Measurements from ENCODE around the gene FBXL17.

The FBXL17 gene

DNA sequence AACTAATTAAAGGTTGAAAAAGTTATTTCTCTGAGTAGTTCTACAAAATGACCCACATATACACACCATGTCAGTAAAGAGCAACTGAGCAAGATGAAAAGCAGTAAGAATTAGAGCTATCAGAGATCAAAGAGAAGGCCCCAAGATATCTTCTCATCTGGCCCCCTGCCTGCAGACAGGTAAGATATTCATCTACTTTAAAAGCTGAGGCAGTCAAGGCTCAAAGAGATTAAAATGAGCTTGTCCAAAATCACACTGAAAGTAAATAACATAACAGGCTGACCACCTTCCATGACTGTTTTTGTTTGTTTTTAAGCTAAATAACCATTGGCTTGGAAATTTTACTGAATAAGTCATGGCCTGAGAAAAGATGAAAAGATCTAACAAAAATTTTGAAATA, 266.2 kb downstream of the FBXL17 start:
- TF ChIP-seq FOXP2 (optimal IDR thresholded peaks at IDR 0.05; ENCODE audit: borderline replicate concordance, extremely low read depth, extremely low read length, insufficient read depth) (no peak), TAF1 (IDR thresholded peaks at IDR 0.05; ENCODE audit: borderline replicate concordance, insufficient read depth, low read length) (no peak), SIN3A (IDR thresholded peaks at IDR 0.05; ENCODE audit: borderline replicate concordance, insufficient read depth, low read length) (no peak), REST (IDR thresholded peaks at IDR 0.05; ENCODE audit: insufficient read depth in 1 of 2, low read depth in 2 of 2, low read length in 2 of 2) (no peak)

DNA sequence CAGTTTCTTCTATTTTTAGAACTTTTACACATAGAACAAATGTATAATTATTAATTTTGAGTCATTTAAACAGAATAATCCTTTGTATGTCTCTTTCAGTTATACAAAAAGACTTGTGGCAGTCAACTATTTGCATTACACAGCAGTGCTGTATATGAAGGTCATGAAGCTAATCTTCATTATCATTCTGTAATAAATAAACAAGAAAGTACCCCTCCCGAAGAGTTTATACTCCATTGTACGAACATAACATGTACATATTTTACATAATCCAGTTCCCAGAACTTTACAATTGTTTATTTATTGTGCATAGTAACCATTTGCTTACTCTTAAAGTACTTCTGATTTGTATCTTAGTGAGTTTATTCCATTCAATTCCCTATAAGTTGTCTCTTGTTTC, 267.9 kb downstream of the FBXL17 start:
- TF ChIP-seq FOXP2 (optimal IDR thresholded peaks at IDR 0.05; ENCODE audit: borderline replicate concordance, extremely low read depth, extremely low read length, insufficient read depth) (no peak), POLR2AphosphoS5 (IDR thresholded peaks at IDR 0.05; ENCODE audit: low read depth, low read length) (no peak), SIN3A (IDR thresholded peaks at IDR 0.05; ENCODE audit: borderline replicate concordance, insufficient read depth, low read length) (no peak), REST (IDR thresholded peaks at IDR 0.05; ENCODE audit: insufficient read depth in 1 of 2, low read depth in 2 of 2, low read length in 2 of 2) (no peak), TAF1 (IDR thresholded peaks at IDR 0.05; ENCODE audit: borderline replicate concordance, insufficient read depth, low read length) (no peak)

GRCh38 chr5:108111736-108112135, 270.2 kb downstream of the FBXL17 start:
- TF ChIP-seq POLR2AphosphoS5 (IDR thresholded peaks at IDR 0.05; ENCODE audit: low read depth, low read length) (no peak), SIN3A (IDR thresholded peaks at IDR 0.05; ENCODE audit: borderline replicate concordance, insufficient read depth, low read length) (no peak), TAF1 (IDR thresholded peaks at IDR 0.05; ENCODE audit: borderline replicate concordance, insufficient read depth, low read length) (no peak), FOXP2 (optimal IDR thresholded peaks at IDR 0.05; ENCODE audit: borderline replicate concordance, extremely low read depth, extremely low read length, insufficient read depth) (no peak), REST (IDR thresholded peaks at IDR 0.05; ENCODE audit: insufficient read depth in 1 of 2, low read depth in 2 of 2, low read length in 2 of 2) (no peak)

- TF ChIP-seq REST (IDR thresholded peaks at IDR 0.05; ENCODE audit: insufficient read depth in 1 of 2, low read depth in 2 of 2, low read length in 2 of 2) (no peak), TAF1 (IDR thresholded peaks at IDR 0.05; ENCODE audit: borderline replicate concordance, insufficient read depth, low read length) (no peak), SIN3A (IDR thresholded peaks at IDR 0.05; ENCODE audit: borderline replicate concordance, insufficient read depth, low read length) (no peak), FOXP2 (optimal IDR thresholded peaks at IDR 0.05; ENCODE audit: borderline replicate concordance, extremely low read depth, extremely low read length, insufficient read depth) (no peak), POLR2AphosphoS5 (IDR thresholded peaks at IDR 0.05; ENCODE audit: low read depth, low read length) (no peak)
These were observed 272.8 kb downstream of the FBXL17 start for GRCh38 chr5:108109059-108109458.

DNA sequence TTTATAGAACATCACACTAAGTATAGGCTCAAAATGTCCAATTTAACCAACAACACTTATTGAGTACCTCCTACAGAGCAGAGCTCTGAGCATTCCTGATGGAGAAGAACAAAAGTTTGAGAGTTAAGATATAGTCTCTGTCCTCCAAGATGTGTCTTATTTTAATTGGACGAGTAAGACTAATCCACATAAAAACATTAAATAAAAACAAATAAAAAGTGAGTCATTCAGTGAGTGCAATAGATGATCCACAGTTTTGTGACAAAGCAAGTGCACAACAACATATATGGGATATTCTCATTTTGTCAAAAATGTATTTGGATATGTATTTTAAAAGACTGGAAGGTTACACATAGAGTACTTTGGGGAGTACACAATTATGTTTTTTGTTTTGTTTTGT, 277.4 kb downstream of the FBXL17 start:
- no peak for TF ChIP-seq FOXP2 (optimal IDR thresholded peaks at IDR 0.05; ENCODE audit: borderline replicate concordance, extremely low read depth, extremely low read length, insufficient read depth)
- no peak for TF ChIP-seq SIN3A (IDR thresholded peaks at IDR 0.05; ENCODE audit: borderline replicate concordance, insufficient read depth, low read length)
- TF ChIP-seq POLR2AphosphoS5 (IDR thresholded peaks at IDR 0.05; ENCODE audit: low read depth, low read length) = no peak
- TF ChIP-seq TAF1 (IDR thresholded peaks at IDR 0.05; ENCODE audit: borderline replicate concordance, insufficient read depth, low read length) = no peak
- TF ChIP-seq REST (IDR thresholded peaks at IDR 0.05; ENCODE audit: insufficient read depth in 1 of 2, low read depth in 2 of 2, low read length in 2 of 2) = no peak
